Stimulated activated CD4-positive, alpha-beta T cell treated with anti-CD3 and anti-CD28 coated beads, Interleukin-1b, Interleukin-23, amount 100 ng/mL, for 4 hours (primary cell): ENCODE results near the gene PSMF1.
A peak's percentile ranks its signal among the peaks of the same experiment; 100 is the strongest.

Experiments
- DNase-seq, 2 donors: peaks; one replicate each; pipeline ENCODE4 v3.0.0-alpha.2; 2020; ENCODE audit warnings: low read depth in 2 of 2

The PSMF1 gene

DNA sequence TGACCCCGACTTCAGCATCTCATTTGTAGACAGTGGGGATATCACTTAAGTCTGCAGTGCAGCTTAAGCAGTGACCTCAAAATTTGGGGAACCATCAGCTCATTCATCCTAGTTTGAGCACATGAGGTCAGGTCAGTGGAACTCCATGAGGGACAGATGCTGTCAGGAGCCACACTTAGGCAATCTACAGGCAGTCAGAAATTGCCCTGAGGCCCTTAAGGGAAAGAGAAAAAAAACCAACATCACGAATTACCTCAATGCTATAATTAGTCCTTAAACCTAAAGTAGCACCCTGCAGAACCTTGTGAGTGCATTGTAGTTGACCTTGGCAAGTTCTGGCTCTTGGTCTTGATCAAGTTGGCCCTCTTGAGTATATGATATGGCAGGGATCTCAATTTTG lies 45.3 kb downstream of the PSMF1 start:
- DNase-seq = no peak

DNA sequence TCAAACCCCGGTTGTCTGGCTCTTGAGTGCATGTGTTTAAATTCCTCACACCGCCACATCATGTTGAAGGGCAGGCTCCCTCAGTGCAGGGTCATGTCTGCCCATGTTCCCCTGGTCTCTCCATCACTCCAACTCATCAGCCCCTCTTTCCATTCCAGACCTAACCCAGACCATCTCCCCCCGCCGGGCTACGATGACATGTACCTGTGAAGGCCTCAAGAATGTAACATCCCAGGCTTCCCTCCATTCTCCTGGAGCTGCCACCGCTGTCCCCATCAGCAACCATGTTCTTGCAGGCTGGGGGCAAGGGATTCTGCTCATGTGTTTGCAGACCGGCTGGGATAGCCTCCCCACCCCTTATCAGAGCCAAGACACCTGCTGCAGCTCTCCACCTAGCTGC lies 46.5 kb downstream of the PSMF1 start:
- no peak for DNase-seq

DNA sequence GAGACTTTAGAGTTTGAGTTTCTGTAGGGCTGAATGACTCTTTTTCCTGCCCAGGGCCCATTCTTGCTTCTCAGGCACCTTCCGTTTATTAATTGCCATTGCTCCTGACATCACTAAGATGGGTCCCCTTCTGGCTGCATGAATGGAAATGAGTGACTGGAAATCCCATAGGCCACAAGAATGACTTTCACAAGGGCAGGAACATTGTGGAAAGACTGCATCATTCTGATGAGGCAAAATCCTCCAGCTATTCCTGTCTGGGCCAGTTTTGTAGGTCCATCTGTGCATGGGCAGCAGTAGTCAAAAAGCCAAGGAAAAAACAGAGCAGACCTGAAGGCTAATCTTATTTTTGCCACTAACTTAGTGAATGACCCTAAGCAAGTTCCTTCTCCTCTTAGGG lies 47.1 kb downstream of the PSMF1 start:
- DNase-seq = no peak

DNA sequence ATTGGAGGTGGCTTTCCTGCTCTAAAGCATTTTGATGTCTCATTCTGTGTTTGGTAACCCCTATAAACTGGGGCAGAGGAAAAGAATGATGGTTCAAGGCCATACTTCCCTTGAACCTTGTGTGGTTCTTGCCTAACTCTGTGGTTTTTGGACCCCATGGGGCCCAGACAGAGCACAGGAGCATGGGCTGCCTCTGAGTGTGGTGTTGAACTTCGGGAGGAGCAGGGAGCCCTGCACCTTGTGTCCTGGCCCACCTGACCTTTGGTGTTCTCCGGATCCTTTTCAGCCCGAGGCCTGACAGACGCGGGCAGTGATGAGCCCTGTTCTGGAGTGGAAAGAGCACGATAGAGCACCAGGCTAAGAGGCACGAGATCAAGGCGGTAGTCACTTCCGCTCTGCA lies 47.5 kb downstream of the PSMF1 start:
- DNase-seq = no peak

DNA sequence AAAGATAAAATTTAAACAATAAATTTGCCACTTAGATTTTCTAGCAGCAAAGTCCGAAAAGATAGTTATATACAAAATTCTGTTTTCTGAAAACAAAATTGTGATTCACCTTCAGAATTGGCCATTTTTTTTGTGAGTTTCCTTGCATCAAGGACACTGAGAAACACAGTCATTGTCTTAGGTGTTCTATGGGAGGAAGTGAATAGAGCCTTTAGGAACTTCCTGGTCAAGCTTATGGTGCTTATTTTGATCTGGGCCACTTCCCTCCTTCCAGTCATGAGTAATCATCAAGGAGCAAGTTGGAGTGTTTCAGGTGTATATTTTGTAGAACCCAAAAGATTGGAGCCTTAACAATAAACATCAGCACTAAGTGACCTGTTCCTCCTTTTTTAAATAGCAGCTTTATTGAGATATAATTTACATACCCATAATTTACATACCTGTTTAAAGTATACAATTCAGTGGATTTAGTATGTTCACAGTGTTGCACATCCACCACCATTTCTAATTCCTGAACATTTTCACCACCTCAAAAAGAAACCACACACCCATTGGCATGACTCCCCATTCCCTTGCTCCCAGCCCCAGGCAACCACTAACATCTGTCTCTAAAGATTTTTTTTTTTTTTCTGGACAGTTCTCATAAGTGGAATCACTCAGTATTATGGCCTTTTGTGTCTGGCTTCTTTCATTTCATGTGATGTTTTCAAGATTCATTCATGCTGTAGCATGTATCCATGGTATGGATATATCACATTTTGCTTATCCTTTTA lies 48.7 kb downstream of the PSMF1 start:
- DNase-seq = no peak

DNA sequence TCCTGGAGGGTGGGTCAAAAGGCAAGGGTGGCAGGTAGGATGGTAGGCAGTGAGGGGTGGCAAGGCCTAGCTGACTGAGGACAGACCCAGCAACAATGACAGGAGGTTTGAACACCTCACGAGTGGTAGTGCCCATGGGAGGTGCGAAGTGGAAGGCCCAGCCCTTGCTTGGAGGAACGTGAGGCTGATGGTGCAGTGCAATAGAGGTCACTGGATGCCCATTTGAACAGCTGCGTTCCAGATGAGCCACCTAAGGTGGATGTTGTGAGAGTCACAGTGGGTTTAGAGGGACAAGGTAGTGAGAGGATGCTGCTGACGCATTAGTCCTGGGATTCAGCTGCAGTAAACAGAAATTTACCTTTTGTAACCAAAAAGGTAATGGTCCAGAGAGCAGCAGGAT lies 50.8 kb downstream of the PSMF1 start:
- no peak for DNase-seq

DNA sequence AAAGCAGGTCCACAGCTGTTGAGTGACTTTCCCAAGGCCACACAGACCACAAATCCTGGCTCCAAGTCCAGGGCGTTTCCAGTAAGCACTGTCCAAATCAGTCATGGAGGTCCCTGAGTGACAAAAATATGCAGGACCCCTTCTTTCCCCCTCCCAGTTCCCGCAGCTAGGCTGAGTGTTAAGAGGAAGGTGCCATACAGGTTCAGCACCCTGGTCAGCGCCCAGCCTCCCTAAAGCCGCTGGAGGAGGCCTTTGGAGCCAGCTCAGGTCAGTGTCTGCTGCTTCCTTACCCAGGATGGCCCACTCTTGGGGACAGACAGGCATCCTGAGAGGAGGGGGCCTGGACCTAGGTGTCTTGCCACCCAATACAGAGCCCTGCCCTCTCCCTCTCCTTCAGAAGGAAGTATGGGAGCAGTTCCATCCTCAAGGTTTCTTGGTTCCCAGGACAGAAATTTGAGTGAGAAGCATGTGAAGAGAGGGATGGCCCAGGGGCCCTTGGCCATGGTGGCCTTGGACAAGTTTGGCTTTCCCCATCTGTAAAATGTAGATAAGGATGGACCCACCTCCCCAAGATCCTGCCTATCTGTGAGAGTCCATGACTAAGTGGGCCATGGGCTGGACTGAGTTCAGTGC lies 53.2 kb downstream of the PSMF1 start:
- no peak for DNase-seq

DNA sequence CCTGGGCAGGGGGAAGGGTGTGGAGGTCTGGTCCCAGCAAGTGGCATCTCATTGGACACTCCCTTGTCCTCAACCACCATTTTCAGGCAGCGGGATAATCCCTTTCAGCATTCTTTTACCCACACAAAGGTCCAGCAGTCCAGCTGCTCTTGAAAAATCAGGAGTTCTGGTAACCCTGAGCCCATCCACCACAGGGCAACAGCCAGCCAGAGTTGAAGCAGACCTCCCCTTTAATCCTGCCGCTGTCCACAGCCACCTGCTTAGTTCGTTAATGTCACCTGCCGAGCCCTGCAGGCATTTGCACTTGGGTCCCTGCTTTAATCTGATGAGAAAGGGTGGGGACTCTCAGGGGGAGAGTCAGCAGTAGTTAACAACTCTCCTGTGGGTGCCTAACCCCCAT lies 55.3 kb downstream of the PSMF1 start:
- DNase-seq = no peak

DNA sequence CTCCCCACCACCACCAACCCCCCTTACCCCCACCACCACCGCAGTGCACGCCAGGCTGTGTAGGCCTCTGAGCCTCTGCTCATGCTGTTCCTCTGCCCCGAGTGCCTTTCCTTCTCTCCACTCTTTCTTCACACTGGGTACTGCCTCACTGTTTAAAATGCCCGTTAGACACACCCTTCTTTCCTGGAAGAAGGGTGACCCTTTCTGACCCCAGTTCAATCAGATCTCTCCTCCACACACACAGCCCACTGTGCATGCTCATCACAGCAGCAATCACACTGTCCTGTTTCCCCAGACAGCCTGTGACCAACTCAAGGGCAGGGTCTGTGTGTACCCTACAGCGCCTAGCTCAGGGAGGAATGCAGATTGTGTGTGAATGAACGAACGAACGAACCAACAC lies 56.4 kb downstream of the PSMF1 start:
- DNase-seq = no peak

DNA sequence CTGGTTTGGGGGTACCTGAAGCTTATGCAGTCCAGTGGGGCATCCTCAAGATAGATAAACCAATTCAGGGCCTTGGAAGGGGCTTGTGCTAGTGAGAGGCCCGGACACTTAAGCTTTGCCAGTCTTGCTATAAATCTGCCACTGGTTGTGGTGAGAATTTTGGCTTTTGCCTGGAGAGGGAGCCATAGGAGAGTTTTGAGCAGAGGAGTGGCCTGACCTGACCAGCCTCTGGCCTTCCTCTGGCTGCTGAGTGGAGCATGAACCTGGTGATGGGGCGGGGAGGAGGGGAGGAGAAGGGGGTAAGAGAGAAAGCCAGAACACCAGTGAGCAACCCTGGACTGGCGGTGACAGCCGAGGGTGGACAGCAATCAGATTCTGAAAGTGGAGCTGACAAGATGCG lies 59.3 kb downstream of the PSMF1 start:
- DNase-seq = no peak

DNA sequence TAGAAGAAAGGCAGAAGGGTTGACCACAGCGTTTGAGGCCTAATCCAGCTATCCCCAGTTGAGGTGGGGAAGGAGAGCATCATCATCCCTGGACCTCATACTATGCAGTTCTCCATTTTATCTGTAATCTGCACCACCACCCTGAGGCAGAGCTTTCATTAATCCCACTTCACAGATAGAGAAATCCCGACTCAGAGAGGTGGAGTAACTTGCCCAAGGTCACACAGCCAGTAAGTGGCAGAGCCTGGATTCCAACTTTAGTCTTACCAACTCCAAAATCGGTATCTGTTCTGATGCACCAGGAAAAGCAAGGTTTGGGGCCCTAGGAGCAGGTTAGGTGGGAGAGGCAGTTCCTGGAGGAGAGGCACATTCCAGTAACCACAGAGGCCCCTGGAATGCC lies 59.7 kb downstream of the PSMF1 start:
- DNase-seq = no peak

DNA sequence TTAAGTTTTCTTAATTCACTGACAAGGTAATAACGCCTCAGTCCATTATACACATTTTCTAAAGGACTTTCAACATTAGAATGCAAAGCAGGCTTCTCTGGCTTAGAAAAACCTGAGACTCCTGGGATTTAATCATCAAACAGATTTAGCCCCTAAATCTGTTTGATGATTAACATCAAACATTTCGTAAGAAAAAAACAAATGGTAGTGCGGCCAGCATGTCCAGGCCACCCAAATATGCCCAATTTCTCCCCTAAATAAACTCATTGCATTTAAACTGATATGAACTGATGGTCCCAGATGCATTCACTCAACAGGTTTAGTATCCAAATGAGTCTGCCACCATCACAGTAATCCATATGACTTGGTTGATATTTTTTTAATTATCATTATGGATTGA lies 60.2 kb downstream of the PSMF1 start:
- DNase-seq = no peak

DNA sequence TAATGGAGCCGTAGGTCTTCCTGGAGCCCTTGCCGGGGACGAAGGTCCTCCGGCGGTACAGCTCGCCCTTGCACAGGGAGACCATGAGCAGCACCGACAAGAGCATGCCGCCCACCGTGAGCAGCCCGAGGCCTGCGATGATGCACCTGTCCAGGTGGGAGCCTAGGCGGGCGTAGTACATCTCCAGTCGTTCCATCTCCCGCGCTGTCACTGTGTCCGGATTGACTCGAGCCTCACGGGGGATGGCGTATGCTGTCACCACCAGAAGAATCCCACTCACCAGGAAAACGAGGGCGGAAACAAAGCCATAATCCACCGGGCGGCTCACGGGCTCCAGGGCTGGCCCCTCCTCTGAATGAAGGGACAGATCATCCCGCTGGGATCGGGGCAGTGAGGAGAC lies 62.5 kb downstream of the PSMF1 start:
- DNase-seq = no peak

DNA sequence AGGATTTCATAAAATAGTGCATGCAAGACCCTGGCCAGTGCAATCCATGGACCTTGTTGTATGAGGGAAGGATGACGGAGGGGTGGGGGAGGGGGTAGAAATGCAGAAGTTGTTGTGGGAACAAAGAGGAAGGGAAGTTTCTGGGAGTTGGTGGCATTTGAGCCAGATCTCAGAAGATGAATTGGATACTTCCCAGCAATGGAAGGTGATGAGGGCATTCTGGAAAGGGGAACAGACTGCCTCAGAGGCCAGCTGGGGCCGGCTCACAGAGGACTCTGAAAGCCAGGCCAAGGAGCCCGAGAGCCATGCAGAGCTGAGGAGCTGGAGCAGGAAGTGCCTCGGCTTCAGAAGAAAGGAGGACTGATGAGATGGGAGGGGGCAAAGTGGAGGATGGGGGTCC lies 63.7 kb downstream of the PSMF1 start:
- no peak for DNase-seq

DNA sequence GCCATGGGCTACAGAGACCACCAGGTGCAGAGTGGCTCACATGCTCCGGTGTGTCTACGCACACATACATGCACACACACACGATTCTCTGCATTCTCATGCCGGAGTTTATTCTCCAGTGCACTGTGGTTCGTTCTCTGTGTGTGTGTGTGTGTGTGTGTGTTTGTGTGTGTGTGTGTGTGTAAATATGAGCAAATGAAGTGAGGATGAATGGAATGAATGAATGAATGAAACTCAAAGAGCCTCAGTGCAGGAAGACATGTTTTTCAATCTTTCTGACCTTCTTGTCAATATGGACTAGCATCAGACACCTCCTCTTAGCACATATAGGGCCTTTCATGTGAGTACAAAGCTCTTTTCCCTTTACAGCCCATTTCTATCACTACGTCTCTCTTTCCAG lies 64.8 kb downstream of the PSMF1 start:
- DNase-seq = no peak

DNA sequence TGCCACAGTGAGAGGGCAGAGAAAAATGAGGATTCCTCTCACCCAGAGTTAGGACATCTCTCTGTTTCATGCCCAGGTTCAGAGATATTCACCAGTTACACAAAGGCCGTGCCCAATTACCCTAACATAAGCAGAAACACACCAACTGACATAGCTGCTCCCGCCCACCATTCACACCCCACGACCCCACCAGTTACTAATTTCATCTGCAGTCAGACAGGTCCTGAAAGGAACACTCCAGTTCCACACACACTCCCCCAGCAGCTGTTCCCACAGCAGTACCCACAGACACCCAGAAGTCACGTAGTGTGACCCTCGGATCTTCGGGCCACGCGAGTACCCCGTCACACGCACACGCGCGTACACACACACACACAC lies 65.8 kb downstream of the PSMF1 start:
- no peak for DNase-seq

DNA sequence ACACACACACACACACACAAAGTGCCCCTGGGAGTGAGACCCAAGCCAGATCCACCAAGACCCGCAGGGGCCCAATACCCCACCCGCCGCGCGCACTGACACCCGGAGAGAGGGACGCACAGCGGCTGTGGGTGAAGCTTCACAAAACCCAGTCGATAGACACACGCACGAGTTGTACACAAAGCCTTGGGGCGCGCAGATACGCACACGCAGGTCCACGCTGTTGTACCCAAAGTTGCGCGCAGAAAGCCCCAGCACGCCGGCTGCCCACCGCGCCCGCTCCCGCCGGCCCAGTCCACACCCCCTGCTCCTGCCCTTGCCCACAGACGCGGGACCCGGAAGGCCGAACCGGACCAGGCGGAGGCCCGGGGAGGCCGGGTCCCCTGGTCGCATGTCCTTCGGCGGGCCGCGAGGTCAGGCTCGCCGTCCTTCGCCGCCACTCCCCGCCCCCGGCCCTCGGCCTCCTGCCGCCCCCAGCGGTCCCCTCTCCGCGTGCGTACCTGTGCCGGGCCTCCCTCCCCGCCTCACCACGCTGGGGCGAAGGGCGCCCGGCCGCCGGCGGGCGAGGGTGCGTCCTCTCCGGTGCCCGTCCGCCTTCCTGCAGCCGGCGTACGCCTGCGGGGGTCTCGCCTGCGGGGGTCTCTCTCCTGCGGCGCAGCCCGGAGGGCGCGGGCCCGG lies 66.4 kb downstream of the PSMF1 start, which contains the start of gene TMEM74B:
TSS of gene TMEM74B (minus strand) at position 344 of the 678 bp plus-strand sequence. CDS start 1,180 bp downstream, outside the sequence.
- no peak for DNase-seq

DNA sequence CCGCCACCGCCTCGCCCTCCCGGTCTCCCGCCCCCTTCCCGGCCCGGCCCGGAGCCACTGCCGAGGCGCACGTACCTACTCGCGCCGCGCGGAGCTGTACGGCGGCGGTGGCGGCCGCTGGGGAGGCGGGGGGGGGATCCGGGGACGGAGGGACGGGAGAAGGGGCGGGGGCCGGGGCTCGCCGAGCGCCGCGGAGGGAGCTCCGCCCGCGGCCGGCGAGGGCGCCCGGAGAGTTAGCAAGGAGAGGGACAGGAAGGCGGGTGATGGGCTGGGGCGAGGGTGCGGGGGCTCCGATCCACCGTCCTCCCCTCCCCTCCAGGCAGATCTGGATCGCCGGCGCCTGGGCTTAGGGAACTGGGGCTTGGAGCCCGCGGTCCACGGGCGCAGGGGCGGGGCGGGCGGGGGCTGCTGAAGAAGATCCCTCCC lies 66.9 kb downstream of the PSMF1 start:
- DNase-seq = no peak

DNA sequence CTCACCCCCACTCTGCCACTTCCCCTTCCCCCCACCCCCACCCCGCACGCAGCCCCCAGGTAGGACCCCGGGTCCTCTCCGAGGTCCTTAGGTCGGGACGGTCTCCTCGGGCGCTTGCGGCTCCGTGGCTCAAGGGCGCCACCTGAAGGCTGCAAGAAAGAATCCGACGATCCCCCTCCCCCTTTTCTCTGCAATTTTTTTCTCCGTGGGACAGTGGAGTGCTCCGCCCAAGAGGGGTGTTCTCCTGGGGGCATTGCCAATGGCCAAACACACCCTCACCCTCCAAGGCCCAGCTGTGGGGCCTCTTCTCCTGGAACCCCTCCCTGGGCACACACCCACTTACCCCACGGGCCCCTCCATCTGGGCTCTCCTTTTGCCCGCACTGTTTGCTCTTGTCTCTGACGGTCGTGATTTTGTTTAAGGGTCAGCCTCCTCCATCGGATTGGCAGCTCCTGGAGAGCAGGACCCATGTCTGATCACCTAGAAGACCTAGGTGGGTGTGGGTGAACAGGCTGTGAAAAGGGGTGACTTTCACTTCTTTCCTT lies 67.5 kb downstream of the PSMF1 start:
- peak in 1 of 2 donors; percentile 42 for DNase-seq

DNA sequence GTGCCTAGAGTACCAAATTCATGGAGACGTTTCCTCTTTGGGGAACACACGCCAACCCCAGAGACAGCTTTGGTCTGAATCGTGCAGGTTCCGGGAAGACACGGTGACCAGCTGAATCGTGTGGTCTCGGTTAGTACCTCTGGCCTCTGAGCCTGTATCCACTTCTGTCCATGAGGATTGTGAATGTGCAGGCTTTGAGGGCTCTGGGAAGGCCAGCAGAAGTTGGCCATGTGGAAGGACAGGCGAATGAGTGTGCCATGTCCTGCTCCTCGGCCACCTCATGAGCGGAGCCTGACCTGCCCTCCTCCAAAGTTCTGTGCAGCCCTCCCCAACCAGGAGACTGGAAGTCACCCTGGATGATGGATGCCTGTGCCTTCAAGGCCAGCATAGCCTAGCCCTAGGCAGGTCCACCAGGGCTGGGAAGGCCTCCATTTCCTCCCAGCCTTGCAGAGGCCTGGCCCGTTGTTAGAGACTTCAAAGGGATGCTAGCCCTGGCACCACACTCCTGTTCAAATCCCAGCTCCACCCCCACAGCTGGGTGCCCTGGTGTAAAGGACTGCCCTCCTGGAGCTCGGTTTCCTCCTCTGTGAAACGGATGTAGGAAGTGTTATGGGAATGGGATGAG lies 68.1 kb downstream of the PSMF1 start:
- no peak for DNase-seq

DNA sequence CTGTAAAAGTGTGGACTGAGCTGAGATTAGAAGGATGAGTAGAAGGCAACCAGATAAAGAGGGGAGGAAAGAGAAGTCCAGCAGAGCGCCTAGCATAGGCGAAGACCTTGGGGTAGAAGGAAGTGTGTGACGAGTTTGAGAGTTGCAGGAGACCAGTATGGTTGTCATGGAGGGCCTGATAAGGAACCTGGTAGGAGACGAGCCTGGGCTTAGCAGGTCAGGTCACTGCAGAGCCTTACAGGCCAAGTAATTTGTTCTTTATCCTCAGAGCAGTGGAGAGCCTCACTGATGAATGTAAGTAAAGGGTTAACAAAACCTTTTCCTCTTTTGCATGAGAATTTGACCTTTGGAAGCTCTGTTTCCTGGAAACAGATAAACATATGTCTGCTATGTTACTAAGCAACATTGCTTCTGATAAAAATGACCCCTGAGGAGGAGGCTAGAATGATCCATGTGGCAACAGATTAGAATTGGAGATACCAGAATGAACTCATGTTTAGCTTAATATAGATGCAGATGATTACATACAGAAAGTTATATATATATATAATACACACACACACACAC lies 69.3 kb downstream of the PSMF1 start:
- DNase-seq = no peak

DNA sequence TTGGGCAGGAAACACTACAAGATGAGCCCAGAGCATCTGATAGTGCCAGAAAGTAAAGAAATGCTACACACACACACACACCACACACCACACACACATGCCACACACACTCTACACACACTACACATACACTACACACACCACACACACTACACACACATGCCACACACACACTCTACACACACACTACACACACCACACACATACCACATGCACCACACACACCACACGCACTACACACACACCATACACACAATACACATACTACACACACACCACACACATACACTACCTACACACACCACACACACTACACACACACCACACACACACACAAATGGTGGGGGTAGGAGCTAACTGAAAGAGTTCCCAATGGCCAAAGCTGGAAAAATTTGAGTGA lies 69.9 kb downstream of the PSMF1 start:
- DNase-seq = no peak
